Fibroblast of skin of back (primary cell): ENCODE measurements around the gene RAB4A.

Experiments
- DNase-seq: peaks from one replicate; pipeline ENCODE4 v3.0.0-alpha.2; 2013

Gene RAB4A

GRCh38 chr1:229340496-229340895 is 69.6 kb downstream of the RAB4A start:
- DNase-seq, result no peak

- peak; percentile 79 for DNase-seq
These were observed 71.1 kb downstream of the RAB4A start for GRCh38 chr1:229341774-229342655.

GRCh38 chr1:229342656-229343569 is 72.0 kb downstream of the RAB4A start, which contains the start of gene CCSAP:
Gene CCSAP, minus strand, starts transcription at chr1:229343047. Its CDS starts 582 bp downstream, at chr1:229342465.
- peak; percentile 51 for DNase-seq

- DNase-seq, result no peak
These were observed 73.2 kb downstream of the RAB4A start for GRCh38 chr1:229344139-229344538.

- peak; percentile 70 for DNase-seq
These were observed 74.2 kb downstream of the RAB4A start for GRCh38 chr1:229344937-229345684.

- no peak for DNase-seq
These were observed 76.6 kb downstream of the RAB4A start for GRCh38 chr1:229347528-229347927.

- no peak for DNase-seq
These were observed 78.8 kb downstream of the RAB4A start for GRCh38 chr1:229349463-229350385.

- no peak for DNase-seq
These were observed 82.1 kb downstream of the RAB4A start for GRCh38 chr1:229352975-229353374.

- no peak for DNase-seq
These were observed 83.3 kb downstream of the RAB4A start for GRCh38 chr1:229354226-229354625.
